Hepatocyte (in vitro differentiated cells): ENCODE data around the gene MLPH. TPM values are rescaled to one million over a fixed set of nuclear protein-coding genes. Genes with fewer than 3 reads are reported as not detected.
A peak's percentile ranks its signal among the peaks of the same experiment; 100 is the strongest.

Experiments used
- DNase-seq: peaks from one replicate; pipeline ENCODE4 v3.0.0-alpha.2; 2016; ENCODE audit warnings: low spot score
- H2AFZ ChIP-seq: fragments of 200-600 bp; sonication (generic); 2 replicates; pipeline ENCODE4 v1.6.0; 2016; ENCODE audit warnings: antibody characterized with exemption, mild to moderate bottlenecking
- H3K27ac ChIP-seq: fragments of 200-600 bp; sonication (generic); 2 replicates; pipeline ENCODE4 v1.5.1; 2016; ENCODE audit warnings: mild to moderate bottlenecking
- H3K27me3 ChIP-seq: fragments of 200-600 bp; sonication (generic); 2 replicates; pipeline ENCODE4 v1.6.1; 2016
- H3K36me3 ChIP-seq: fragments of 200-600 bp; sonication (generic); replicated peaks from 2 replicates; pipeline ENCODE4 v1.5.1; 2016; ENCODE audit warnings: low read depth; ENCODE audit not compliant: insufficient read depth
- H3K4me1 ChIP-seq: fragments of 200-600 bp; sonication (generic); 2 replicates; pipeline ENCODE4 v1.5.1; 2016; ENCODE audit warnings: mild to moderate bottlenecking, moderate library complexity; ENCODE audit not compliant: insufficient read depth
- H3K4me2 ChIP-seq: fragments of 200-600 bp; sonication (generic); 2 replicates; pipeline ENCODE4 v1.6.0; 2016
- H3K4me3 ChIP-seq: fragments of 200-600 bp; sonication (generic); 2 replicates; pipeline ENCODE4 v1.5.1; 2016; ENCODE audit warnings: mild to moderate bottlenecking
- H3K79me2 ChIP-seq: fragments of 200-600 bp; sonication (generic); 2 replicates; pipeline ENCODE4 v1.6.0; 2017; ENCODE audit warnings: mild to moderate bottlenecking
- H3K9me2 ChIP-seq: fragments of 200-600 bp; sonication (generic); replicated peaks from 2 replicates; pipeline ENCODE4 v1.6.0; 2017; ENCODE audit warnings: mild to moderate bottlenecking; ENCODE audit not compliant: insufficient read depth
- H3K9me3 ChIP-seq: fragments of 200-600 bp; sonication (generic); 2 replicates; pipeline ENCODE4 v1.5.1; 2016; ENCODE audit warnings: low read depth, mild to moderate bottlenecking
- H4K20me1 ChIP-seq: fragments of 200-600 bp; sonication (generic); 2 replicates; pipeline ENCODE4 v1.6.0; 2016; ENCODE audit warnings: mild to moderate bottlenecking; ENCODE audit not compliant: insufficient read depth, poor library complexity, severe bottlenecking
- CTCF ChIP-seq: fragments of 200-600 bp; sonication (generic); IDR thresholded peaks from 2 replicates; pipeline ENCODE4 v1.5.1; 2016; ENCODE audit warnings: antibody characterized with exemption, mild to moderate bottlenecking; ENCODE audit not compliant: poor library complexity
- EZH2 ChIP-seq: fragments of 200-600 bp; sonication (generic); IDR thresholded peaks from 2 replicates; pipeline ENCODE4 v1.6.1; 2016; ENCODE audit warnings: antibody characterized with exemption, mild to moderate bottlenecking, borderline replicate concordance
- EZH2phosphoT487 ChIP-seq: fragments of 200-600 bp; sonication (generic); IDR thresholded peaks from one replicate; pipeline ENCODE4 v1.6.1; 2018; ENCODE audit warnings: antibody characterized with exemption, mild to moderate bottlenecking, low read depth, moderate library complexity; ENCODE audit not compliant: unreplicated experiment, severe bottlenecking
- WGBS: methylation state at CpG from one replicate; pipeline ENCODE4 v1.1.6; 2016; ENCODE audit warnings: low lambda C conversion rate; ENCODE audit errors: missing lambda C conversion rate; 5-methylcytosine and 5-hydroxymethylcytosine counted together
- polyA plus RNA-seq: library from polyadenylated mRNA; unstranded; fragments of >200 nt; fragmentation: Nextera tagmentation; extraction: Ambion mirVana; gene quantifications from 2 replicates; pipeline ENCODE4 v1.2.1, GENCODE V29; 2016
- total RNA-seq: library from RNA; depleted of rRNA; stranded (reverse); fragments of >200 nt; gene quantifications from 2 replicates; pipeline ENCODE4 v1.2.3, GENCODE V29; 2014

The MLPH gene
- total and polyA plus RNA-seq, 2 experiments from 2014 or later, result 6.7 to 12.3 TPM

GRCh38 chr2:237556773-237557632 lies 70.0 kb downstream of the MLPH start:
- 51% methylated on average over 10 of the region's 11 CpGs for WGBS

GRCh38 chr2:237557633-237558015 lies 70.6 kb downstream of the MLPH start:
- H3K9me2 ChIP-seq, result no peaks in the 10 kb centered on the region
- H3K27me3 ChIP-seq, result no peaks in the 10 kb centered on the region
- no peak for TF ChIP-seq EZH2phosphoT487
- no peak for TF ChIP-seq EZH2
- TF ChIP-seq CTCF, result no peak
- no peaks in the 10 kb centered on the region for H3K4me1 ChIP-seq
- H3K36me3 ChIP-seq, result no peaks in the 10 kb centered on the region
- H4K20me1 ChIP-seq, result no peaks in the 10 kb centered on the region
- H3K27ac ChIP-seq, result no peak overlapping the region
- H3K4me2 ChIP-seq, result no peak overlapping the region
- no peak overlapping the region for H3K4me3 ChIP-seq
- DNase-seq, result no peak
- H3K9me3 ChIP-seq, result peaks cover 4% of the 10 kb centered on the region
- 69% methylated on average over 4 of the region's 4 CpGs for WGBS
- H3K79me2 ChIP-seq, result no peaks in the 10 kb centered on the region
- H2AFZ ChIP-seq, result no peak overlapping the region

More at GRCh38 chr2:237556773-237557632, 70.0 kb downstream of the MLPH start:
- Histone ChIP-seq H3K4me3 (no peak overlapping the region), H3K4me1 (no peaks in the 10 kb centered on the region), H3K79me2 (no peaks in the 10 kb centered on the region), H2AFZ (no peak overlapping the region), H3K27me3 (no peaks in the 10 kb centered on the region), H3K4me2 (no peak overlapping the region), H3K9me3 (peaks cover 4% of the 10 kb centered on the region), H3K27ac (no peak overlapping the region), H3K9me2 (no peaks in the 10 kb centered on the region), H4K20me1 (no peaks in the 10 kb centered on the region), H3K36me3 (no peaks in the 10 kb centered on the region)
- no peak for DNase-seq
- TF ChIP-seq EZH2phosphoT487 (no peak), CTCF (no peak), EZH2 (no peak)

GRCh38 chr2:237558961-237559641 lies 72.0 kb downstream of the MLPH start:
- Histone ChIP-seq H3K27me3 (no peaks in the 10 kb centered on the region), H3K4me2 (no peak overlapping the region), H3K4me1 (no peaks in the 10 kb centered on the region), H4K20me1 (no peaks in the 10 kb centered on the region), H3K79me2 (no peaks in the 10 kb centered on the region), H3K4me3 (no peak overlapping the region), H3K27ac (no peak overlapping the region), H2AFZ (no peak overlapping the region), H3K9me2 (no peaks in the 10 kb centered on the region), H3K36me3 (no peaks in the 10 kb centered on the region), H3K9me3 (peaks cover 4% of the 10 kb centered on the region)
- 83% methylated on average over 22 of the region's 22 CpGs for WGBS
- no peak for TF ChIP-seq EZH2phosphoT487
- TF ChIP-seq CTCF, result no peak
- TF ChIP-seq EZH2, result no peak
- peak; percentile 45 for DNase-seq
